Loucy (cell line): ENCODE data around the gene TMEM178B.

Experiments used
- CTCF ChIP-seq: fragments of 200-600 bp; sonication (generic); conservative IDR thresholded peaks from 2 replicates; pipeline ENCODE4 v1.5.1; 2014; ENCODE audit warnings: mild to moderate bottlenecking, antibody characterized with exemption, low read length
- EZH2phosphoT487 ChIP-seq: fragments of 200-600 bp; IDR thresholded peaks from 2 replicates; pipeline ENCODE4 v1.6.1; 2018; ENCODE audit warnings: antibody characterized with exemption, mild to moderate bottlenecking, moderate library complexity, borderline replicate concordance

GRCh38 chr7:141128931-141129330 is 55.1 kb downstream of the TMEM178B start:
- TF ChIP-seq CTCF = no peak
- TF ChIP-seq EZH2phosphoT487 = no peak
